Measurements from ENCODE around the gene RND3.

RND3 gene

GRCh38 chr2:150432312-150432625, 55.2 kb downstream of the RND3 start:
- TF ChIP-seq CTCF (IDR thresholded peaks at IDR 0.05; ENCODE audit: borderline replicate concordance, control extremely low read depth, extremely low read depth, insufficient read depth, missing control alignments) = no peak
- no peak for DNase-seq (ENCODE audit: low spot score)
- in situ Hi-C loops (cut with MboI; ENCODE audit: low sequenced_read_pairs, unreplicated experiment) = no loop called here

- in situ Hi-C loops (cut with MboI; ENCODE audit: low sequenced_read_pairs, unreplicated experiment) = no loop called here
- no peak for DNase-seq (ENCODE audit: low spot score)
- TF ChIP-seq CTCF (IDR thresholded peaks at IDR 0.05; ENCODE audit: borderline replicate concordance, control extremely low read depth, extremely low read depth, insufficient read depth, missing control alignments) = no peak
Measured at GRCh38 chr2:150431561-150432311, 55.7 kb downstream of the RND3 start.

GRCh38 chr2:150429384-150429961, 58.0 kb downstream of the RND3 start:
- in situ Hi-C loops (cut with MboI; ENCODE audit: low sequenced_read_pairs, unreplicated experiment) = no loop called here
- no peak for TF ChIP-seq CTCF (IDR thresholded peaks at IDR 0.05; ENCODE audit: borderline replicate concordance, control extremely low read depth, extremely low read depth, insufficient read depth, missing control alignments)
- DNase-seq (ENCODE audit: low spot score) = no peak

GRCh38 chr2:150428641-150429040, 58.8 kb downstream of the RND3 start:
- no peak for DNase-seq (ENCODE audit: low spot score)
- in situ Hi-C loops (cut with MboI; ENCODE audit: low sequenced_read_pairs, unreplicated experiment) = no loop called here
- TF ChIP-seq CTCF (IDR thresholded peaks at IDR 0.05; ENCODE audit: borderline replicate concordance, control extremely low read depth, extremely low read depth, insufficient read depth, missing control alignments) = no peak

- no peak for DNase-seq (ENCODE audit: low spot score)
- in situ Hi-C loops (cut with MboI; ENCODE audit: low sequenced_read_pairs, unreplicated experiment) = no loop called here
- no peak for TF ChIP-seq CTCF (IDR thresholded peaks at IDR 0.05; ENCODE audit: borderline replicate concordance, control extremely low read depth, extremely low read depth, insufficient read depth, missing control alignments)
Measured at GRCh38 chr2:150427298-150427697, 60.2 kb downstream of the RND3 start.

- DNase-seq (ENCODE audit: low spot score) = no peak
- in situ Hi-C loops (cut with MboI; ENCODE audit: low sequenced_read_pairs, unreplicated experiment) = no loop called here
- TF ChIP-seq CTCF (IDR thresholded peaks at IDR 0.05; ENCODE audit: borderline replicate concordance, control extremely low read depth, extremely low read depth, insufficient read depth, missing control alignments) = no peak
Measured at GRCh38 chr2:150426724-150427123, 60.7 kb downstream of the RND3 start.

Data from GM13976 (cell line).